ENCODE data around the gene HAPLN2. TPM values are rescaled to one million over a fixed set of nuclear protein-coding genes. Genes with fewer than 3 reads are reported as not detected.

HAPLN2 gene
- total RNA-seq, 2 experiments from 2014 or later = not detected

GRCh38 chr1:156643049-156643777 is 24.0 kb downstream of the HAPLN2 start:
- TF ChIP-seq CTCF (IDR thresholded peaks at IDR 0.05) = no peak
- no peak for DNase-seq
- Mint-ChIP-seq H3K4me1 (ENCODE audit: low read depth) (peaks cover 20% of the 10 kb centered on the region), H3K9me3 (no peaks in the 10 kb centered on the region), H3K4me3 (no peak overlapping the region), H3K27me3 (peaks cover 78% of the 10 kb centered on the region), H3K27ac (no peak overlapping the region), H3K36me3 (ENCODE audit: low read depth) (no peaks in the 10 kb centered on the region)
- no peak for ATAC-seq
- intact Hi-C loops (cut with micrococcal nuclease) = no loop called here
- CTCF ChIA-PET = interaction anchor here (0.7 to 12.8 kb wide), 11 partner anchors 8 to 258 kb away, joined by 3 to 146 read pairs (median 8); no protein-coding TSS in a partner anchor
- POLR2A ChIA-PET = interaction anchor here (0.9 to 1.7 kb wide), 3 partner anchors 9 to 19 kb away, joined by 3 to 9 read pairs (median 4); no protein-coding TSS in a partner anchor

- Mint-ChIP-seq H3K36me3 (ENCODE audit: low read depth) (no peaks in the 10 kb centered on the region), H3K4me3 (no peak overlapping the region), H3K4me1 (ENCODE audit: low read depth) (peaks cover 20% of the 10 kb centered on the region), H3K27ac (no peak overlapping the region), H3K27me3 (peaks cover 77% of the 10 kb centered on the region), H3K9me3 (no peaks in the 10 kb centered on the region)
- peak; percentile 87 for ATAC-seq
- ChIA-PET CTCF (interaction anchor here (0.7 to 12.8 kb wide), 10 partner anchors 13 to 258 kb away, joined by 3 to 146 read pairs (median 10); no protein-coding TSS in a partner anchor), POLR2A (interaction anchor here (0.9 to 1.7 kb wide), 3 partner anchors 9 to 20 kb away, joined by 3 to 9 read pairs (median 4); no protein-coding TSS in a partner anchor)
- DNase-seq = peak; percentile 70
- no peak for TF ChIP-seq CTCF (IDR thresholded peaks at IDR 0.05)
- intact Hi-C loops (cut with micrococcal nuclease) = no loop called here
Measured at GRCh38 chr1:156643778-156644092, 24.5 kb downstream of the HAPLN2 start.

GRCh38 chr1:156644146-156644545 is 24.9 kb downstream of the HAPLN2 start:
- intact Hi-C loops (cut with micrococcal nuclease) = no loop called here

GRCh38 chr1:156644640-156645039 is 25.4 kb downstream of the HAPLN2 start:
- no peaks in the 10 kb centered on the region for H3K9me3 Mint-ChIP-seq
- DNase-seq (no peak), ATAC-seq (no peak)
- no peaks in the 10 kb centered on the region for H3K36me3 Mint-ChIP-seq (ENCODE audit: low read depth)
- no peak overlapping the region for H3K27ac Mint-ChIP-seq
- H3K4me3 Mint-ChIP-seq = no peak overlapping the region
- H3K4me1 Mint-ChIP-seq (ENCODE audit: low read depth) = peaks cover 20% of the 10 kb centered on the region
- ChIA-PET CTCF (interaction anchor here (0.7 to 12.8 kb wide), 9 partner anchors 12 to 259 kb away, joined by 3 to 146 read pairs (median 13); no protein-coding TSS in a partner anchor), POLR2A (no interaction called here)
- H3K27me3 Mint-ChIP-seq = peaks cover 72% of the 10 kb centered on the region
- intact Hi-C loops (cut with micrococcal nuclease) = no loop called here
- TF ChIP-seq CTCF (IDR thresholded peaks at IDR 0.05) = no peak

More at GRCh38 chr1:156644146-156644545, 24.9 kb downstream of the HAPLN2 start:
- Mint-ChIP-seq H3K36me3 (ENCODE audit: low read depth) (no peaks in the 10 kb centered on the region), H3K27me3 (peaks cover 77% of the 10 kb centered on the region), H3K9me3 (no peaks in the 10 kb centered on the region), H3K4me1 (ENCODE audit: low read depth) (peaks cover 20% of the 10 kb centered on the region), H3K4me3 (no peak overlapping the region), H3K27ac (no peak overlapping the region)
- CTCF ChIA-PET = interaction anchor here (0.9 to 12.8 kb wide), 9 partner anchors 12 to 259 kb away, joined by 3 to 146 read pairs (median 13); no protein-coding TSS in a partner anchor
- DNase-seq (no peak), ATAC-seq (no peak)
- POLR2A ChIA-PET = interaction anchor here (1.5 to 1.7 kb wide), 2 partner anchors 8 to 14 kb away, joined by 4 to 9 read pairs; no protein-coding TSS in a partner anchor
- TF ChIP-seq CTCF (IDR thresholded peaks at IDR 0.05) = no peak

- DNase-seq (no peak), ATAC-seq (no peak)
- intact Hi-C loops (cut with micrococcal nuclease) = no loop called here
- peaks cover 69% of the 10 kb centered on the region for H3K27me3 Mint-ChIP-seq
- no peak overlapping the region for H3K4me3 Mint-ChIP-seq
- peaks cover 20% of the 10 kb centered on the region for H3K4me1 Mint-ChIP-seq (ENCODE audit: low read depth)
- ChIA-PET POLR2A (interaction anchor here (0.8 kb wide), 1 partner anchor 15 kb away, joined by 3 read pairs; no protein-coding TSS in a partner anchor), CTCF (interaction anchor here (0.7 to 12.8 kb wide), 6 partner anchors 11 to 66 kb away, joined by 3 to 146 read pairs (median 24); no protein-coding TSS in a partner anchor)
- no peaks in the 10 kb centered on the region for H3K36me3 Mint-ChIP-seq (ENCODE audit: low read depth)
- H3K27ac Mint-ChIP-seq = no peak overlapping the region
- no peaks in the 10 kb centered on the region for H3K9me3 Mint-ChIP-seq
- TF ChIP-seq CTCF (IDR thresholded peaks at IDR 0.05) = no peak
Measured at GRCh38 chr1:156645056-156645455, 25.8 kb downstream of the HAPLN2 start.
